ENCODE measurements around the gene PPFIA2.

- TF ChIP-seq, protein P1, sequence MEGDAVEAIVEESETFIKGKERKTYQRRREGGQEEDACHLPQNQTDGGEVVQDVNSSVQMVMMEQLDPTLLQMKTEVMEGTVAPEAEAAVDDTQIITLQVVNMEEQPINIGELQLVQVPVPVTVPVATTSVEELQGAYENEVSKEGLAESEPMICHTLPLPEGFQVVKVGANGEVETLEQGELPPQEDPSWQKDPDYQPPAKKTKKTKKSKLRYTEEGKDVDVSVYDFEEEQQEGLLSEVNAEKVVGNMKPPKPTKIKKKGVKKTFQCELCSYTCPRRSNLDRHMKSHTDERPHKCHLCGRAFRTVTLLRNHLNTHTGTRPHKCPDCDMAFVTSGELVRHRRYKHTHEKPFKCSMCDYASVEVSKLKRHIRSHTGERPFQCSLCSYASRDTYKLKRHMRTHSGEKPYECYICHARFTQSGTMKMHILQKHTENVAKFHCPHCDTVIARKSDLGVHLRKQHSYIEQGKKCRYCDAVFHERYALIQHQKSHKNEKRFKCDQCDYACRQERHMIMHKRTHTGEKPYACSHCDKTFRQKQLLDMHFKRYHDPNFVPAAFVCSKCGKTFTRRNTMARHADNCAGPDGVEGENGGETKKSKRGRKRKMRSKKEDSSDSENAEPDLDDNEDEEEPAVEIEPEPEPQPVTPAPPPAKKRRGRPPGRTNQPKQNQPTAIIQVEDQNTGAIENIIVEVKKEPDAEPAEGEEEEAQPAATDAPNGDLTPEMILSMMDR (IDR thresholded peaks at IDR 0.05; ENCODE audit: low read length) = no peak; the same call in 1 of the 2 replicates
- no peak for TF ChIP-seq EZH2 (IDR thresholded peaks at IDR 0.05; ENCODE audit: borderline replicate concordance, low read length)
Observed at GRCh38 chr12:81330480-81330879, 428.7 kb downstream of the PPFIA2 start.
